SH-SY5Y (cell line): ENCODE measurements around the gene IFNA14.

Experiments used
- GATA2 ChIP-seq: IDR thresholded peaks from 2 replicates; pipeline ENCODE4 v1.6.1; 2011; ENCODE audit warnings: mild to moderate bottlenecking, low read depth, low read length
- GATA3 ChIP-seq: IDR thresholded peaks from 2 replicates; pipeline ENCODE4 v1.6.1; 2011; ENCODE audit warnings: low read depth, mild to moderate bottlenecking, low read length, moderate library complexity

DNA sequence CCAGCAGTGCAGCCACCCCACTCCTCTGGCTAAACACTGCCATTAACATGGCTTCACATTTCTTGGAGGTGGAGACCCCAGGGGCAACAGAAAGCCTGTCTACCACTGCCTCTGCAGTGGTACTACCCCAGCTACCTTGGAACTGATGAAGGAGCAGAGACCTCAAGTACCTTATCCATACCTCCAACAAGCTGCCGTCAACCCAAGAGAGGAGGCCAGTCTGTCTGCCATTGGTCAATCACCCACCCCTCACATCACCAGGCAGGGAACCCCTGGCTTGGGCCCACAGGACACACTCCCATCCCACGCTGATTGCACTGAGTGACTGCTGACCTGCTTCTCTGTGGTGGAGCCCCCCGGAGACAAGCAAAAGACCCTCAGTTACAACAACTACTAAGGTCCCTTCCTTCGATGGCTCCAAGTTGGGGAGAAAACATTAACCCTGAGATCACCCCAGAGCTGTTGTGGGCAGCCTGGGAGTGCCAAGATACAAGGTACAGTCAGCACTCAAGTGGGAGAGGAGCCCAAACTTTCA is 5.6 kb downstream of the IFNA14 start:
- TF ChIP-seq GATA3, result no peak
- no peak for TF ChIP-seq GATA2
